NB4 (cell line): Measurements from ENCODE around the gene PRCD.
"Not testable (repeated sequence)": the region's sequence is repeated elsewhere in the genome, so short reads cannot be mapped to it uniquely, and the experiment has no call there.

Source experiments
- MYC ChIP-seq: IDR thresholded peaks from 2 replicates; pipeline ENCODE4 v1.6.1; 2011; ENCODE audit warnings: low read depth, low read length
- POLR2A ChIP-seq: IDR thresholded peaks from 2 replicates; pipeline ENCODE4 v1.6.1; 2011; ENCODE audit warnings: mild to moderate bottlenecking; ENCODE audit not compliant: insufficient read length; ENCODE audit errors: extremely low read depth
- TF ChIP-seq, protein P1 (sequence below): IDR thresholded peaks from one replicate; pipeline ENCODE4 v1.5.1; 2012; ENCODE audit warnings: low read depth, low read length
- TF ChIP-seq, protein P2 (sequence below): IDR thresholded peaks from 2 replicates; pipeline ENCODE4 v1.6.1; 2011; ENCODE audit warnings: low read depth, low read length

DNA sequence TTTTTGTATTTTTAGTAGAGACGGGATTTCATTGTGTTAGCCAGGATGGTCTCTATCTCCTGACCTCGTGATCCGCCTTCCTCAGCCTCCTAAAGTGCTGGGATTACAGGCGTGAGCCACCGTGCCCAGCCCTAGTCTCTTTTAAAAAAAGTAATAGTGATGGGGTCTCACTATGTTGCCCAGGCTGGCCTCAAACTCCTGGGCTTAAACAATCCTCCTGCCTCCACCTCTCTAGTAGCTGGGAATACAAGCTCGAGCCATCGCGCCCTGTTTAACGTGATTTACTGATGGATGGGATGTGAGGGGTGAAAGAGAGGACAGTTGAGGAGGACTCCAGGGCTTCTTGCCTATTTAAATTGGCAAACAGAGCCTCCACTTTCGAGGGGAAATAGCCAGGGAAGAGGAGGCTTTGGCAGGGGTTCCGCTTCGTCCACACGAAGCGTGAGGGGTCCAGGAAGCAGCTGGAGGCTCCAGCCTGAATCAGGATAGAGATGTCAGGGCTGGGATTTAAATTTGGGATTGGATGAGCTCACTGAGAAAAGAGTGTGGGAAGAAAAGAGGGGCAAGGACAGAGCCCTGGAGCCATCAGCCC, 31.3 kb upstream of the PRCD start:
- TF ChIP-seq, protein P1, sequence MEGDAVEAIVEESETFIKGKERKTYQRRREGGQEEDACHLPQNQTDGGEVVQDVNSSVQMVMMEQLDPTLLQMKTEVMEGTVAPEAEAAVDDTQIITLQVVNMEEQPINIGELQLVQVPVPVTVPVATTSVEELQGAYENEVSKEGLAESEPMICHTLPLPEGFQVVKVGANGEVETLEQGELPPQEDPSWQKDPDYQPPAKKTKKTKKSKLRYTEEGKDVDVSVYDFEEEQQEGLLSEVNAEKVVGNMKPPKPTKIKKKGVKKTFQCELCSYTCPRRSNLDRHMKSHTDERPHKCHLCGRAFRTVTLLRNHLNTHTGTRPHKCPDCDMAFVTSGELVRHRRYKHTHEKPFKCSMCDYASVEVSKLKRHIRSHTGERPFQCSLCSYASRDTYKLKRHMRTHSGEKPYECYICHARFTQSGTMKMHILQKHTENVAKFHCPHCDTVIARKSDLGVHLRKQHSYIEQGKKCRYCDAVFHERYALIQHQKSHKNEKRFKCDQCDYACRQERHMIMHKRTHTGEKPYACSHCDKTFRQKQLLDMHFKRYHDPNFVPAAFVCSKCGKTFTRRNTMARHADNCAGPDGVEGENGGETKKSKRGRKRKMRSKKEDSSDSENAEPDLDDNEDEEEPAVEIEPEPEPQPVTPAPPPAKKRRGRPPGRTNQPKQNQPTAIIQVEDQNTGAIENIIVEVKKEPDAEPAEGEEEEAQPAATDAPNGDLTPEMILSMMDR, result not testable (repeated sequence)
- TF ChIP-seq POLR2A, MYC: not testable (repeated sequence)
- TF ChIP-seq, protein P2, sequence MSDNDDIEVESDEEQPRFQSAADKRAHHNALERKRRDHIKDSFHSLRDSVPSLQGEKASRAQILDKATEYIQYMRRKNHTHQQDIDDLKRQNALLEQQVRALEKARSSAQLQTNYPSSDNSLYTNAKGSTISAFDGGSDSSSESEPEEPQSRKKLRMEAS, result not testable (repeated sequence)
